GM13976 (cell line): ENCODE measurements around the gene NEK7.

Experiments
- DNase-seq: peaks from one replicate; pipeline ENCODE4 v3.0.0; 2012; ENCODE audit warnings: low spot score
- in situ Hi-C: fragments of 300-500 bp; cut with MboI; formaldehyde crosslinking; loops from one replicate; pipeline ENCODE4 v1.12.0; 2022; ENCODE audit warnings: low sequenced_read_pairs, mixed read lengths, inconsistent platforms; ENCODE audit not compliant: unreplicated experiment
- TF ChIP-seq, protein P1 (sequence below): IDR thresholded peaks from 2 replicates; pipeline ENCODE4 v1.5.1; 2012; ENCODE audit warnings: borderline replicate concordance, mild to moderate bottlenecking; ENCODE audit not compliant: insufficient read depth; ENCODE audit errors: extremely low read depth, missing control alignments, control extremely low read depth

Gene NEK7

DNA sequence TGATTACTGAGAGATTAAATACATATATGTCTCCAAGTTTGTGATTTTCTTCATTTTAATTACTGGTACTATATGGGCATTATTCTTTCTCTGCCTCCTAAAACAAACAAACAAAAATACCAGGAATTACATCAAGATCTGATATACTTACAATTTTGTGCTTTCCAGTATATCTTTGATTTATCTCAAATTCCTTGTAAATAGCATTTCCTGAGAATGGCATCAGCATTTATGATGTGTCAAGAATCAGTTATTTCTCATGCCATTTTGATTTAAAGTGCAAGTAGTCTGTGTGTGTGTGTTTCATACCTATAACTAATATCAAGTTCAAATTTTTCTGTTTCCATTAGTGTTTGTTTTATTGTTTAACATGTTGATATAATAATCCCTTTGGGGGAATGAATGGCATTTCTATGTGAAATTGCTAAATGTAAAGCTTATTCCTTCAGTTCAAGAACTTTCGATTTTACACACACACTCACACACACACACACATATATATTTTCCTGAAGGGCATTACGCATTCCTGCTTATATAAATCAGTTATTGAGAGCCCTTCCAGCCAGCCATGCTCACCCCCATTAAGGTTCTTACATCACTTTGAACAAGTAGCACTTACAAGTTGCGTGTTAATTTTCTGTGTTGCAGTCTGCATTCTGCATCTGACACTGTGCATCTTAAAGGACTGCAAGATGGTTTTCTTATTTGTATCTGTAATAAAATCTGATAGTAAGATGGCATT, 102.7 kb downstream of the NEK7 start:
- in situ Hi-C loops = no loop called here
- TF ChIP-seq, protein P1, sequence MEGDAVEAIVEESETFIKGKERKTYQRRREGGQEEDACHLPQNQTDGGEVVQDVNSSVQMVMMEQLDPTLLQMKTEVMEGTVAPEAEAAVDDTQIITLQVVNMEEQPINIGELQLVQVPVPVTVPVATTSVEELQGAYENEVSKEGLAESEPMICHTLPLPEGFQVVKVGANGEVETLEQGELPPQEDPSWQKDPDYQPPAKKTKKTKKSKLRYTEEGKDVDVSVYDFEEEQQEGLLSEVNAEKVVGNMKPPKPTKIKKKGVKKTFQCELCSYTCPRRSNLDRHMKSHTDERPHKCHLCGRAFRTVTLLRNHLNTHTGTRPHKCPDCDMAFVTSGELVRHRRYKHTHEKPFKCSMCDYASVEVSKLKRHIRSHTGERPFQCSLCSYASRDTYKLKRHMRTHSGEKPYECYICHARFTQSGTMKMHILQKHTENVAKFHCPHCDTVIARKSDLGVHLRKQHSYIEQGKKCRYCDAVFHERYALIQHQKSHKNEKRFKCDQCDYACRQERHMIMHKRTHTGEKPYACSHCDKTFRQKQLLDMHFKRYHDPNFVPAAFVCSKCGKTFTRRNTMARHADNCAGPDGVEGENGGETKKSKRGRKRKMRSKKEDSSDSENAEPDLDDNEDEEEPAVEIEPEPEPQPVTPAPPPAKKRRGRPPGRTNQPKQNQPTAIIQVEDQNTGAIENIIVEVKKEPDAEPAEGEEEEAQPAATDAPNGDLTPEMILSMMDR = no peak
- no peak for DNase-seq

DNA sequence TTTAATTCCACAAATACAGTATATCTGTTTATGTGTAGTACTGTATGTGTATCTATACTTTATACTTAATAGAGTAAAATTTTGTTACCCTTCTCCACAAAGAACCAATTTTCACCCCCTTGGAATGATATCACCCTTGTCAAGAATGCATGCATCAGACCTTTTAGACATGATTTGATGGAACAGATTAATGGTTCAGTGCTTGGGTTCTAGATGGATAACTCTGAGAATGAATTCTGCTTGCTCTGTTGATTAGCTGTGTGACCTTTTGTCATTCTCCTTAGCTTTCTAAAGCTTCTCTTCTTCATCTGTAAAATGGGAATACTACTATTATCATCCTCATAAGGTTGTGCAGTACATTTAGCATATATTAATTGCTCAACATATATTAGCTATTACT, 105.1 kb downstream of the NEK7 start:
- in situ Hi-C loops = no loop called here
- TF ChIP-seq, protein P1 = no peak
- no peak for DNase-seq

DNA sequence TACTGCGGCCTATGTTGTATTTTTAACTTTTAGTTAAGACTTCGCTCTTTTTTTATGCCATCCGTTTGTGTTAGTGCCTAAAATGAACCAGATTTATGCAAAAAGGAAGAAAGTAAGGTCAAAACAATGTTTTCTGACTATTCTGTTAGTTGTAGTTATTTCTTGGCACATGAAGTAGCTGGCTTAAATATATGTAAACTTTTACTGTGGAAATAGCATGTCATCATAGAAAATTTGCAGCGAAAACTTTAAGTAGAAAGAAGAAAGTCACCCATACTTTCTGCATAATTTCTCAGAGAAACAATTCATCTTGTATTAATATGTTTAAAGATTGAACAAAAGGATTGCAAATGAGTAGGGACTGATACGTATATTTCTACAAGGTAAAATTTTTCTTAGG, 106.4 kb downstream of the NEK7 start:
- DNase-seq = no peak
- in situ Hi-C loops = no loop called here
- TF ChIP-seq, protein P1 = no peak

DNA sequence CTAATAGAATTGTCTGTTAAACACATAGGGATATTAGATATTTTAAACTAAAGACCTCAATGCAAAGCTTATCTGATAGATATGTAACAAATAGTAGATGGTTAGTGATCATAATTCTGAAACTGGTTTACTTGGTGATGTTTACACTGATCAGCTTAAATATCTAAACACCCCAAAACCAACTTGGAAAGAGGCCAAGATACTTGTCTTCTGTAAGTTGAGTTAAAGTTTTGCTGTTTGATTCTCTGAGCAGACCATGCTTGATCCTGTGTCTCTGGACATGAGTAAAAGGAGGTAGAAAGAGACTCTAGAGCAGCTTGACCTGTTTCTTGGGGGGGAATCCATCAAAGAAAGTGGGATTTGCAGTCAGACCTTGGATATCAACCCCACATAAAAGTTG, 107.5 kb downstream of the NEK7 start:
- in situ Hi-C loops = no loop called here
- DNase-seq = no peak
- TF ChIP-seq, protein P1 = no peak

DNA sequence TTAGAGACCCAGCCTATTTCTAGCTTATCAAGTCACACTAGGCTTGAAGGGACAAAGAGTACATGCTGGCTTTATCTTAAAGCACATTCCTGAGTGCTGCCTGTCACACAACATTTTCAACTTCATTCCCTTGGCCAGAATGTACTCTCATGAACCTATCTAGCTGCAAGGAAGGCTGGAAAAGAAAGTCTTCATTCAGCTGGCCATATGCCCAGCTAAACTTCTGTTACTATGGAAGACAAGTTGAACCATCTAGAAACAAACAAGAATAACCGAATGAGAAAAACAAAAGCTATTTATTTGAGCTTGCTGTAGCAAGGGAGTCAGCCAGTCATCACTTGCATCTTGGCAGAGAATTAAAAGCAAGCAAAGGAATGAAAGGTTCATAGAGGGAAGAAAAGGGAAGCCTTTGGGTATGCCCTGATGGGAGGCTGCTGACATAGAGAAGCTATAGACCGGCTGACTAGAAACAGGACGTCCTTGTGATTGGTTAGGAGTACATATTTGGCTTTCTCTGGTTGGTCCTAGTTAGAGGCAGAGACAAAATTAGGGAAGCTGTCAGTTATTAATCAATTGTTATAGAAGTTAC, 108.4 kb downstream of the NEK7 start:
- in situ Hi-C loops = no loop called here

DNA sequence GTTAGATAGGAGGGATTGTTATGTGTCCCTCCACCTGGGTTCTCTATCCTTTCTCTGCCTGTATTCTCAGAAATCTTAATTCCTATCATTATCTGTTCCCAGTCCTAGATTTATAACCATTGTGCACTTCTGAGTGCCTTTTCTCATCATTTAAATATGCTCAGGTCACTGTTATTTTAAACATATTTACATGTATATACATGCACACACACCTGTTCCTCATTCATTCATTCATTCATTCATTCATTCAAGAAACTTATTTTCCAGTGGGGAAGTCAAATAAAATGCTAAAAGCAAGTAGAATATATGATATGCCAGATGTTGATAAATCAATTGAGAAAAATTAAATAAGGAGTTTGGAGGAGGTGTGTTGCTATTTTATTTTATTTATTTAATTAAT, 110.3 kb downstream of the NEK7 start:
- TF ChIP-seq, protein P1 = no peak
- in situ Hi-C loops = no loop called here
- DNase-seq = no peak

More for the DNA sequence above, 108.4 kb downstream of the NEK7 start:
- TF ChIP-seq, protein P1 = no peak
- DNase-seq = no peak
